SK-N-SH treated with all-trans-retinoic acid at 6 μM for 48 hours (cell line): ENCODE results near the gene ADAM23.

Experiments
- ATAC-seq: fragments of 200-7000 bp; cut with Tn5 transposase; 3 replicates; pipeline ENCODE4 v1.9.1; 2020; ENCODE audit warnings: mild to moderate bottlenecking, moderate library complexity
- ARNTL ChIP-seq: fragments of 450-650 bp; formaldehyde crosslinking; IDR thresholded peaks from 2 replicates; pipeline ENCODE4 v1.5.0; 2020; ENCODE audit warnings: low read depth, mild to moderate bottlenecking, moderate library complexity, borderline replicate concordance
- CREB5 ChIP-seq: fragments of 250-450 bp; sonication (Bioruptor Pico); IDR thresholded peaks from 2 replicates; pipeline ENCODE4 v1.5.1; 2020; ENCODE audit warnings: low read depth, mild to moderate bottlenecking, moderate library complexity
- CSDC2 ChIP-seq: fragments of 250-450 bp; sonication (Bioruptor Pico); IDR thresholded peaks from 2 replicates; pipeline ENCODE4 v1.5.0; 2020; ENCODE audit warnings: mild to moderate bottlenecking, moderate library complexity
- CSRNP3 ChIP-seq: fragments of 250-450 bp; sonication (Bioruptor Pico); IDR thresholded peaks from 2 replicates; pipeline ENCODE4 v1.5.1; 2021; ENCODE audit warnings: mild to moderate bottlenecking, moderate library complexity
- OSR1 ChIP-seq: fragments of 250-450 bp; sonication (Bioruptor Pico); IDR thresholded peaks from 2 replicates; pipeline ENCODE4 v1.8.0; 2022; ENCODE audit warnings: moderate library complexity, mild to moderate bottlenecking, inconsistent platforms
- SNAI2 ChIP-seq: fragments of 250-450 bp; sonication (Bioruptor Pico); IDR thresholded peaks from 2 replicates; pipeline ENCODE4 v1.5.0; 2020; ENCODE audit warnings: mild to moderate bottlenecking, moderate library complexity
- TCF4 ChIP-seq: fragments of 250-450 bp; sonication (Bioruptor Pico); IDR thresholded peaks from 2 replicates; pipeline ENCODE4 v1.8.0; 2021; ENCODE audit warnings: mild to moderate bottlenecking, moderate library complexity, borderline replicate concordance
- TOX ChIP-seq: fragments of 250-450 bp; sonication (Bioruptor Pico); IDR thresholded peaks from 2 replicates; pipeline ENCODE4 v1.8.0; 2021; ENCODE audit warnings: mild to moderate bottlenecking, moderate library complexity, borderline replicate concordance
- ZFP30 ChIP-seq: fragments of 450-650 bp; formaldehyde crosslinking; IDR thresholded peaks from 2 replicates; pipeline ENCODE4 v1.5.0; 2022; ENCODE audit warnings: mild to moderate bottlenecking, moderate library complexity
- ZNF565 ChIP-seq: fragments of 450-650 bp; formaldehyde crosslinking; conservative IDR thresholded peaks from 2 replicates; pipeline ENCODE4 v1.5.0; 2020; ENCODE audit warnings: low read depth, mild to moderate bottlenecking, moderate library complexity
- ZNF70 ChIP-seq: fragments of 450-650 bp; formaldehyde crosslinking; IDR thresholded peaks from 2 replicates; pipeline ENCODE4 v1.5.0; 2020; ENCODE audit warnings: mild to moderate bottlenecking, moderate library complexity
- TF ChIP-seq, protein P1 (sequence below): fragments of 250-450 bp; sonication (Bioruptor Pico); IDR thresholded peaks from 2 replicates; pipeline ENCODE4 v1.5.0; 2020; ENCODE audit warnings: mild to moderate bottlenecking, moderate library complexity
- TF ChIP-seq, protein P2 (sequence below): fragments of 250-450 bp; sonication (Bioruptor Pico); IDR thresholded peaks from 2 replicates; pipeline ENCODE4 v1.8.0; 2020; ENCODE audit warnings: mild to moderate bottlenecking, moderate library complexity, borderline replicate concordance

ADAM23 gene

GRCh38 chr2:206452242-206452641 is 8.9 kb downstream of the ADAM23 start:
- TF ChIP-seq ARNTL (no peak), ZNF565 (CRISPR knock-in tag) (no peak)
- no peak for ATAC-seq

DNA sequence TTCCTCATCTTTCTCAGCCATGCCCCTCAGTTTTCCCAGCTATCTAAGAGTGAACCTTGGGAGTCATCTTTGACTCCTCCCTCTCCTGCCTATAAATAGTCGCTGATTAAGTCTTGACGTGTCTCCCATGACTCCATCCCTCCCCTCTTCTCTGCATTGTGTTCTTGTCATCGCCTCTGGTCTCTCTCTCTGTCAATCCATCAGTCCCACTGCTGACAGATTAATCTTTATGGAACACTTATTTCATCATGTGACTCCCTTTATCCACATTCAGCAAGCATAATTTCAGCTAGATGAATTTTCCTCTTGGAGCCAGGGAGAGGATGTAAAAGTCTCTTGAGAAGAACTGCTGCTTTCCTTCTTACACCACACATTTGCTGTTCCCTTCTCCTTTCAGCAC is 9.4 kb downstream of the ADAM23 start:
- no peak for ATAC-seq
- no peak for TF ChIP-seq TOX
- TF ChIP-seq, all 23 proteins: peak for 0

- ATAC-seq: no peak
- no peak for TF ChIP-seq CSRNP3 (CRISPR knock-in tag)
- TF ChIP-seq CSDC2 (CRISPR knock-in tag): no peak
- no peak for TF ChIP-seq SNAI2 (CRISPR knock-in tag)
- TF ChIP-seq, protein P1, sequence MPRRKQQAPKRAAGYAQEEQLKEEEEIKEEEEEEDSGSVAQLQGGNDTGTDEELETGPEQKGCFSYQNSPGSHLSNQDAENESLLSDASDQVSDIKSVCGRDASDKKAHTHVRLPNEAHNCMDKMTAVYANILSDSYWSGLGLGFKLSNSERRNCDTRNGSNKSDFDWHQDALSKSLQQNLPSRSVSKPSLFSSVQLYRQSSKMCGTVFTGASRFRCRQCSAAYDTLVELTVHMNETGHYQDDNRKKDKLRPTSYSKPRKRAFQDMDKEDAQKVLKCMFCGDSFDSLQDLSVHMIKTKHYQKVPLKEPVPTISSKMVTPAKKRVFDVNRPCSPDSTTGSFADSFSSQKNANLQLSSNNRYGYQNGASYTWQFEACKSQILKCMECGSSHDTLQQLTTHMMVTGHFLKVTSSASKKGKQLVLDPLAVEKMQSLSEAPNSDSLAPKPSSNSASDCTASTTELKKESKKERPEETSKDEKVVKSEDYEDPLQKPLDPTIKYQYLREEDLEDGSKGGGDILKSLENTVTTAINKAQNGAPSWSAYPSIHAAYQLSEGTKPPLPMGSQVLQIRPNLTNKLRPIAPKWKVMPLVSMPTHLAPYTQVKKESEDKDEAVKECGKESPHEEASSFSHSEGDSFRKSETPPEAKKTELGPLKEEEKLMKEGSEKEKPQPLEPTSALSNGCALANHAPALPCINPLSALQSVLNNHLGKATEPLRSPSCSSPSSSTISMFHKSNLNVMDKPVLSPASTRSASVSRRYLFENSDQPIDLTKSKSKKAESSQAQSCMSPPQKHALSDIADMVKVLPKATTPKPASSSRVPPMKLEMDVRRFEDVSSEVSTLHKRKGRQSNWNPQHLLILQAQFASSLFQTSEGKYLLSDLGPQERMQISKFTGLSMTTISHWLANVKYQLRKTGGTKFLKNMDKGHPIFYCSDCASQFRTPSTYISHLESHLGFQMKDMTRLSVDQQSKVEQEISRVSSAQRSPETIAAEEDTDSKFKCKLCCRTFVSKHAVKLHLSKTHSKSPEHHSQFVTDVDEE (CRISPR knock-in tag): no peak
- TF ChIP-seq, protein P2, sequence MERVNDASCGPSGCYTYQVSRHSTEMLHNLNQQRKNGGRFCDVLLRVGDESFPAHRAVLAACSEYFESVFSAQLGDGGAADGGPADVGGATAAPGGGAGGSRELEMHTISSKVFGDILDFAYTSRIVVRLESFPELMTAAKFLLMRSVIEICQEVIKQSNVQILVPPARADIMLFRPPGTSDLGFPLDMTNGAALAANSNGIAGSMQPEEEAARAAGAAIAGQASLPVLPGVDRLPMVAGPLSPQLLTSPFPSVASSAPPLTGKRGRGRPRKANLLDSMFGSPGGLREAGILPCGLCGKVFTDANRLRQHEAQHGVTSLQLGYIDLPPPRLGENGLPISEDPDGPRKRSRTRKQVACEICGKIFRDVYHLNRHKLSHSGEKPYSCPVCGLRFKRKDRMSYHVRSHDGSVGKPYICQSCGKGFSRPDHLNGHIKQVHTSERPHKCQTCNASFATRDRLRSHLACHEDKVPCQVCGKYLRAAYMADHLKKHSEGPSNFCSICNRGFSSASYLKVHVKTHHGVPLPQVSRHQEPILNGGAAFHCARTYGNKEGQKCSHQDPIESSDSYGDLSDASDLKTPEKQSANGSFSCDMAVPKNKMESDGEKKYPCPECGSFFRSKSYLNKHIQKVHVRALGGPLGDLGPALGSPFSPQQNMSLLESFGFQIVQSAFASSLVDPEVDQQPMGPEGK (CRISPR knock-in tag): no peak
- no peak for TF ChIP-seq CREB5 (CRISPR knock-in tag)
Measured at GRCh38 chr2:206456078-206456754, 12.9 kb downstream of the ADAM23 start.

DNA sequence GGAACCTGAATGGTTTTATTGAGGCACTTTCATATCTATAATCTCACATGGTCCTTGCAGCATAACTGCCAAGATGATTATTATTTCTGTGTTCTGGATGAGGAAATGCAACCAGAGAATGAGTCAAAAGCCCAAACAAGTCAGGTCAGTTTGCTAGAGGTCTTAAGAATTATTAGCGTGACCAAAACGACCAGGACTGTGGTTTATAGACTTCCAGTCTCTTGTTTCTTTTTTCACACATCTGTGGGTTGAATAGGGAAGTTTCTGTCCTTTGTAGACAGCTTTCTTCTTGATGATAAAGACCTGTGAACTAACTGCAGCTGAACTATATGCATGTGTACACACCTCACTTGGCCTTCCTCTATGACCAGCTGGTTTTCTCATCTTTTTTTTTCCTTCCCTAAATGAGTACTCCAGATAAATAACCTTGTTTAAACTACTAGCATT is 13.9 kb downstream of the ADAM23 start:
- no peak for TF ChIP-seq ZFP30 (CRISPR knock-in tag)
- TF ChIP-seq CREB5 (CRISPR knock-in tag): no peak
- no peak for TF ChIP-seq ZNF70 (CRISPR knock-in tag)
- TF ChIP-seq, protein P2 (CRISPR knock-in tag): no peak
- no peak for TF ChIP-seq OSR1 (CRISPR knock-in tag)
- no peak for TF ChIP-seq TCF4 (CRISPR knock-in tag)
- no peak for ATAC-seq
